HUES6 (cell line): Measurements from ENCODE around the gene MUC4.
A peak's percentile ranks its signal among the peaks of the same experiment; 100 is the strongest.

Source experiments
- H3K27ac ChIP-seq: 2 replicates; pipeline ENCODE4 v1.7.0; 2013; ENCODE audit warnings: low read depth, mild to moderate bottlenecking, low read length, inconsistent platforms
- H3K27me3 ChIP-seq: 2 replicates; pipeline ENCODE4 v1.6.1; 2013; ENCODE audit warnings: low read length; ENCODE audit not compliant: control insufficient read depth, insufficient read depth
- H3K36me3 ChIP-seq: 2 replicates; pipeline ENCODE4 v1.6.1; 2013; ENCODE audit warnings: low read length; ENCODE audit not compliant: control insufficient read depth, insufficient read depth
- H3K4me1 ChIP-seq: 2 replicates; pipeline ENCODE4 v1.6.1; 2013; ENCODE audit warnings: low read length; ENCODE audit not compliant: control insufficient read depth, insufficient read depth
- H3K4me3 ChIP-seq: 2 replicates; pipeline ENCODE4 v1.5.1; 2013; ENCODE audit warnings: low read depth, low read length
- H3K9ac ChIP-seq: one replicate; pipeline ENCODE4 v1.6.1; 2013; ENCODE audit warnings: mild to moderate bottlenecking, low read length
- H3K9me3 ChIP-seq: 2 replicates; pipeline ENCODE4 v1.6.1; 2013; ENCODE audit warnings: low read depth, low read length; ENCODE audit not compliant: control insufficient read depth, insufficient read depth

MUC4 gene

DNA sequence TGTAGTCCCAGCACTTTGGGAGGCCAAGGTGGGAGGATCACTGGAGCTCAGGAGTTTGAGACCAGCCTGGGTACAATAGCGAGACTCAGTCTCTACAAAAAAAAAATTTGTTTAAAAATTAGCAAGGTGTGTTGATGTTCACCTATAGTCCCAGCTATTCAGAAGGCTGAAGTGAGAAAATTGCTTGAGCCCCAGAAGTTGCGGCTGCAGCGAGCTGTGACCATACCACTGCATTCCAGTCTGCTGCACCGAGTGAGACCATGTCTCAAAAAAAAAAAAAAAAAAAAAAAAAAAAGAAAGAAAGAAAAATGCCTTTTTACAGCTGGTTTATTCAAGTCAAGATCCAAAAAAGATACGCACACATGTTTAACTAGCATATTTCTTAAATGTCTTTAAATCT, 108.0 kb downstream of the MUC4 start:
- Histone ChIP-seq H3K27ac (no peak overlapping the region), H3K4me1 (peaks cover 16% of the 10 kb centered on the region), H3K4me3 (no peak overlapping the region), H3K9me3 (no peaks in the 10 kb centered on the region), H3K27me3 (peaks cover 7% of the 10 kb centered on the region; the same call in 1 of the 2 replicates), H3K36me3 (no peaks in the 10 kb centered on the region), H3K9ac (no peak overlapping the region)

DNA sequence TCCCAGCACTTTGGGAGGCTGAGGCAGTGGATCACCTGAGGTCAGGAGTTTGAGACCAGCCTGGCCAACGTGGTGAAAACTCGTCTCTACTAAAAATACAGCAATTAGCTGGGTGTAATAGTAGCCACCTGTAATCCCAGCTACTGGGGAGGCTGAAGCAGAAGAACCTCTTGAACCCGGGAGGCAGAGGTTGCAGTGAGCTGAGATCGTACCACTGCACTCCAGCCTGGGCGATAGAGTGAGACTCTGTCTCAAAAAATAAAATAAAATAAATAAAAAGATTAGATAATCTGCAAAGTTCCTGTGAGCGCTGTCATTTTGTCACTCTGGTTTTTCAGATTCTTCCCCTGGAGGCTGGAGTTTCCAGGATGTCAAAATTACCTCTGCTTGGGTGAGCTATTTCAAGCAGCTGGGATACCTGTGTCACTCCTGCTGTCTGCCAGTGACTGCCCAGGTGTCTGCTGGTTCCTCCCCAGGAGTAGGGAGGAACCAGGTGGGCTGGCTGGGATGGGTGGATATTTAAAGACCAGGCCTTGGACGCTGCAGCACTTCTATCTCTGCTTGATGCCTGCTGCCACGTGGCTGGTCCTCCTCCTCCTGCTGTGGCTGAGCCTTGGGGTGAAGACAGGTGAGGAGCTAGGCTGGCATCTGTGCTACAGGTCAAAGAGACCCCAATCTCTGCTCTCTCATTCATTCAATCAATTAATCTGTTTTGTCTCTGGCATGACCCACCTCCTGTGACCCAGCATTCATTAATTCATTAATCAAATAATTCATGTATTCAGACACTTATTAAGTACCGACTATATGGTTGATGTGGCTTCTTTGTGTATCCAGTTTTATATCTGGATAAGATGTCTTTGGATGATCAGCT, 110.5 kb downstream of the MUC4 start:
- Histone ChIP-seq H3K9ac (no peak overlapping the region), H3K36me3 (no peaks in the 10 kb centered on the region), H3K4me3 (no peak overlapping the region), H3K27me3 (no peaks in the 10 kb centered on the region), H3K9me3 (no peaks in the 10 kb centered on the region), H3K4me1 (peaks cover 31% of the 10 kb centered on the region), H3K27ac (no peak overlapping the region)

DNA sequence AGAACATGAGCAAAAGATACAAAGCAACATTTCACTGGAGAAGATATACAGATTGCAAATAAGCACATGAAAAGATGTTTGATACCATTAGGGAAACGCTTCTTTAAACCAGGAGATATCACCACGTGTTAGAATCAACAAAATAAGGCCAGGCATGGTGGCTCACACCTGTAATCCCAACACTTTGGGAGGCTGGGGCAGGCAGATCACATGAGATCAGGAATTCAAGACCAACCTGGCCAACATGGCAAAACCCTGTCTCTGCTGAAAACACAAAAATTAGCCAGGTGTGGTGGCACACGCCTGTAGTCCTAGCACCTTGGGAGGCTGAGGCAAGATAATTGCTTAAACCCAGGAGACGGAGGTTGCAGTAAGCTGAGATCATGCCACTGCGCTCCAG, 111.4 kb downstream of the MUC4 start:
- Histone ChIP-seq H3K36me3 (no peaks in the 10 kb centered on the region), H3K4me3 (no peak overlapping the region), H3K27me3 (no peaks in the 10 kb centered on the region), H3K9ac (no peak overlapping the region), H3K9me3 (no peaks in the 10 kb centered on the region), H3K27ac (no peak overlapping the region), H3K4me1 (peaks cover 25% of the 10 kb centered on the region)

DNA sequence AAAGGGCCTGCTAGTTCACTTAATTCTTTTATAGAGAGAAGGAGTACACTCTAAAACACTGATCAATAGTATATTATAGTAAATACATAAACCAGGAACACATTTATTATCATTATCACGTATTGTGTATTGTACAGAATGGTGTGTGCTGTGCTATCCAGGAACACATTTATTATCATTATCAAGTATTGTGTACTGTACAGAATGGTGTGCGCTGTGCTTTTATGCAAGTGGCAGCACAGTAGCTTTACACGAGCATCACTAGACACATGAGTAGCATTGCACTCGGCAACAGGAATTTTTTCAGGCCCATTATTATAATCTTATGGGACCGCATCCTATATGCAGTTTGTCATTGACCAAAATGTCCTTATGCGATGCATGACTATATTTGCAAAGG, 111.9 kb downstream of the MUC4 start:
- no peak overlapping the region for H3K9ac ChIP-seq
- H3K36me3 ChIP-seq, result no peaks in the 10 kb centered on the region; the same call in 1 of the 2 replicates
- no peak overlapping the region for H3K27ac ChIP-seq
- H3K9me3 ChIP-seq, result no peaks in the 10 kb centered on the region
- peaks cover 21% of the 10 kb centered on the region for H3K4me1 ChIP-seq
- no peak overlapping the region for H3K4me3 ChIP-seq
- H3K27me3 ChIP-seq, result no peaks in the 10 kb centered on the region

DNA sequence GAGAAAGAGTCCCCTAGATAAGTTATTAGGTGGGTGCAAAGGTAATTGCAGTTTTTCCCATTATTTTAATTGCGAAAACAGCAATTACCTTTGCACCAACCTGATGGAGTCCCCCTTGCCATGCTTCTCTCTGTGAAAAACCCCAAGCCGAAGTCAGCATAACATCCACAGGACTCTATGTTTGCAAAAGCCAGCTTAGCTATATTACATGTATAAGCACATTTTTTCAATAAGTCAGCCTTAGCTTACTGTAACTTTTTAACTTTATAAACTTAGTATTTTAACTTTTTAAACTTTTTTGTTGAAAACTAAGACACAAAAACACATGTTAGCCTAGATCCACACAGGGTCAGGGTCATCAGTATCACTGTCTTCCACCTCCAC, 112.3 kb downstream of the MUC4 start:
- H3K9me3 ChIP-seq, result no peaks in the 10 kb centered on the region
- H3K4me3 ChIP-seq, result no peak overlapping the region
- H3K9ac ChIP-seq, result no peak overlapping the region
- no peaks in the 10 kb centered on the region for H3K27me3 ChIP-seq
- H3K4me1 ChIP-seq, result peaks cover 21% of the 10 kb centered on the region
- peaks cover under 1% of the 10 kb centered on the region; the same call in 1 of the 2 replicates for H3K36me3 ChIP-seq
- H3K27ac ChIP-seq, result no peak overlapping the region

- H3K27ac ChIP-seq, result no peak overlapping the region
These were observed 112.9 kb downstream of the MUC4 start for GRCh38 chr3:195698647-195699387.

GRCh38 chr3:195698325-195698646, 113.4 kb downstream of the MUC4 start:
- Histone ChIP-seq H3K27ac (no peak overlapping the region; the same call in 1 of the 2 replicates), H3K36me3 (peaks cover 7% of the 10 kb centered on the region; the same call in 1 of the 2 replicates), H3K9ac (peak overlapping the region; percentile 20), H3K4me3 (peak overlapping the region; percentile 3; the same call in 1 of the 2 replicates), H3K4me1 (peaks cover 21% of the 10 kb centered on the region), H3K27me3 (no peaks in the 10 kb centered on the region), H3K9me3 (no peaks in the 10 kb centered on the region)

More at GRCh38 chr3:195698647-195699387, 112.9 kb downstream of the MUC4 start:
- peak overlapping the region; percentile 43 for H3K9ac ChIP-seq
- peaks cover 21% of the 10 kb centered on the region for H3K4me1 ChIP-seq
- peak overlapping the region; percentile 3; the same call in 1 of the 2 replicates for H3K4me3 ChIP-seq
- no peaks in the 10 kb centered on the region for H3K9me3 ChIP-seq
- no peaks in the 10 kb centered on the region for H3K27me3 ChIP-seq
- H3K36me3 ChIP-seq, result peaks cover 6% of the 10 kb centered on the region; the same call in 1 of the 2 replicates

GRCh38 chr3:195697582-195698324, 114.0 kb downstream of the MUC4 start:
- Histone ChIP-seq H3K4me3 (peak overlapping the region; percentile 3; the same call in 1 of the 2 replicates), H3K27ac (peak overlapping the region; percentile 3; the same call in 1 of the 2 replicates), H3K27me3 (no peaks in the 10 kb centered on the region), H3K9ac (peak overlapping the region; percentile 55), H3K4me1 (peaks cover 21% of the 10 kb centered on the region), H3K36me3 (peaks cover 10% of the 10 kb centered on the region; the same call in 1 of the 2 replicates), H3K9me3 (no peaks in the 10 kb centered on the region)
